Dedifferentiated amniotic fluid mesenchymal stem cell (primary cell): Measurements from ENCODE around the gene EFNB3.

Experiments used
- DNase-seq: peaks from one replicate; pipeline ENCODE4 v3.0.0-alpha.2; 2016; ENCODE audit errors: extremely low spot score

Gene EFNB3

DNA sequence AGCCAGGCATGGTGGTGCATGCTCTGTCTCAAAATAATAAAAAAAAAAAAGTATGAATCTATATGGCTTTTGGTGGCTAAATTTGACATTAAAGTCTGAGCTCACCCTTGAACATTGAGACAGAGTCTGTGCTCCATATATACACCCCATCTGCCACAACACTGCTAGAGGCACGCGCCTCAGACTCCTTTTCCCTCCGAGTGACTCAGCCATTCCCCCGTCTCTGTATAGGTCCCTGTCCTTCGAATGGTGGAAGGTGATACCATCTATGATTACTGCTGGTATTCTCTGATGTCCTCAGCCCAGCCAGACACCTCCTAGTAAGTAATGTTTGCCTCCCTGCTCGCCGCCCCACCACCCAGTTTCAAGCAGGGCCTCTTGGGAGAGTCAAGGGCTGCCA is 4.5 kb upstream of the EFNB3 start:
- DNase-seq: no peak

DNA sequence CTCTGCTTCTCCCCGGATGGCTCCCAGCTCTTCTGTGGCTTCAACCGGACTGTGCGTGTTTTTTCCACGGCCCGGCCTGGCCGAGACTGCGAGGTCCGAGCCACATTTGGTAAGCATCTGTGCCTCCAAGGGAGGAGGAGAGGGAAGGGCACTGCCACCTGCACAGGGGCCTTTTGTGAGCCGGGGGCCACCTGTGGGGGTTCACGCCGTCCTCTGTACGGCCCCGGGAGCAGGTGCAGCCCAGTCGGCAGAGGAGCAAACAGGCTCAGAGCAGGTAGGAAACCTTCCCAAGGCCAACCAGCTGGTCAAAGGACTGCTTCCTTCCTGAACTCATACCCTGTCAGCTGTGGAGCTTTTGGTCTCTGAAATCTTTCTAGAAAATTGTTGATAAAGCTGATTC is 3.3 kb upstream of the EFNB3 start:
- no peak for DNase-seq

DNA sequence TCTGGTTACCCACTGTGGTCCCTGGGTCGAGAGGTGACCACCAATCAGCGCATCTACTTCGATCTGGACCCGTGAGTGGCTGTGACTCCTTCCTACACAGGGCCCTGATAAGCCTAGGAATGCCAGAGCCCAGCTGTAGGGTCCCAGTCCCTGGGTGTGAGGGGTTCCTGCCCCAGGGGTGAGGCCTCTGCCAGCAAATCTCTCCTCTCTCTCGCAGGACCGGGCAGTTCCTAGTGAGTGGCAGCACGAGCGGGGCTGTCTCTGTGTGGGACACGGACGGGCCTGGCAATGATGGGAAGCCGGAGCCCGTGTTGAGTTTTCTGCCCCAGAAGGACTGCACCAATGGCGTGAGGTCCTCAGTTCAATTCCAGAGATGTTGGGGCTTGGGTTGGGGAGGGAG is 2.2 kb upstream of the EFNB3 start:
- no peak for DNase-seq

DNA sequence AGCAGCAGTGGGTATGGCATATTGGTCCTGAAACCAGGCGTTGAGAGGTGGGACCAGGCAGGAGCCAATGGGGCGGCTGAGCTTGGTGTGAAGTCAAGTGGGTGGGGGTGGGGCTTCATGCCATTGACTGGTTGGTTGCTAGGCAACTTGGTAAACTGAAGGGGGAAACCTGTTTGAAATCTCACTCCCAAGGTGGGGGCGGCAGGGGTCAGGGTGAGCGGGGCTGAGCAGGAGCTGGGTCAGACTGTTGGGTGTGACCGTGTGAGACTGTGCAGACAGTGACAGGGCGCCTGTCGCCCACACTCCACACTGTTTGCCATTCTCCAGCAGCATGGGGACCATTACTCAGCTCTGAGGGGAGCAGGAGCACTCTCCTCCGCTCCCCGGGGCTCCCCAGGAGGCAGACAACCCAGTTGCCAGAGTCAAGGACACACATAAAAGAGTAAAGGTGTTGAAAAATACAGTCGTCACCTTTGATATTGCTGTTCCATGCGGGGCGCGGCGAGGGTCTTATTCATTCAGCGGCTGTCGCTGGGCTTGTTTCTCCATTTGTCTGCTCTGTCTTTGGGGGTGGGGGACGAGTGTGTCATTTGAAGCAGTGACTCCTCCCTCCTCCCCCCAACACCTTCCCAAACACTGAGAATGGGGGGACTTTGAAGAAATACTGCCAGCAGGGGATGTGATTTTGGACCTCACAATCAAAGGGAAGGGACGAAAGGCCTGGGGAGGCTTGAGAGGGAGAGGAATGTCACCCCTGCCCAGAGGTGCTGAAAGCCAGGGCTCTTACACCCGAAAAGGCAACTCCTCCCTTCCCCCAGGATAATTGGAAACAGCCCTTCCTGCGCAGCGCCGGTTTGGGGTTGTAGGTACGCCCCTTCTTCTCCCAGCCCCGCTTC is 1.2 kb upstream of the EFNB3 start:
- DNase-seq: no peak

DNA sequence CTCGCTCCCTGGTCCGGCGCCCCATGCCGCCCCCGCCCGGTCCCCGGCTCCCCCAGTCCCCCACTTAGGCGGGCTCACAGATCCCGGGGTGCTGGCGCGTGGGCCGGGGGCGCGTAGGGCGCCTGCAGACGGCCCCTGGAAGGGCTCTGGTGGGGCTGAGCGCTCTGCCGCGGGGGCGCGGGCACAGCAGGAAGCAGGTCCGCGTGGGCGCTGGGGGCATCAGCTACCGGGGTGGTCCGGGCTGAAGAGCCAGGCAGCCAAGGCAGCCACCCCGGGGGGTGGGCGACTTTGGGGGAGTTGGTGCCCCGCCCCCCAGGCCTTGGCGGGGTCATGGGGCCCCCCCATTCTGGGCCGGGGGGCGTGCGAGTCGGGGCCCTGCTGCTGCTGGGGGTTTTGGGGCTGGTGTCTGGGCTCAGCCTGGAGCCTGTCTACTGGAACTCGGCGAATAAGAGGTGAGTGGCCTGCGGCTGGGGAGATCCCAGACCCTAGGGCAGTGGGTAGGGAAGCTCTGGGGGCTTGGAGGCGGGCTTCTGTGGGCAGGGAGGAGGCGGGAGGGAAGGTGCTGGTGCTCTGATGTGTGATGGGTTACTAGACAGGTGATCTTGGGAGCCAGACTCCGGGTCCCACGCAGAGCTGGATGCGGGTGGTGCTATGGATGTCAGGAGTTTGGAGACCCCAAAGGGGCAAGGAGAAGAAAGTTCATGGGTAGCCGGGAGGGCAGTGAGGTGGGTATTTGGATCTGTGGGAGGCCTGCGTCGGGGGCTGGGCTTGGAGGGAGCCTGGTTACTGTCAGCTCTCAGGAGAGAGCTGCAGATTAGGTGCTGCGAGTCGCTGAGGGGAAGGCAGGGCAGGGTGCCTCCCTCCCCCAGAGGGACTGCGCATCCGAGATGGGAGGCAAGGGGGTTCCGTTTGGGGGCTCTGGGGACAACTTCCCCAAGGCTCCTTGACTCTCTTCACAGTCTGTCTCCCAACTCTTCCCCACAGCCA is 560 bp downstream of the EFNB3 start:
- no peak for DNase-seq

DNA sequence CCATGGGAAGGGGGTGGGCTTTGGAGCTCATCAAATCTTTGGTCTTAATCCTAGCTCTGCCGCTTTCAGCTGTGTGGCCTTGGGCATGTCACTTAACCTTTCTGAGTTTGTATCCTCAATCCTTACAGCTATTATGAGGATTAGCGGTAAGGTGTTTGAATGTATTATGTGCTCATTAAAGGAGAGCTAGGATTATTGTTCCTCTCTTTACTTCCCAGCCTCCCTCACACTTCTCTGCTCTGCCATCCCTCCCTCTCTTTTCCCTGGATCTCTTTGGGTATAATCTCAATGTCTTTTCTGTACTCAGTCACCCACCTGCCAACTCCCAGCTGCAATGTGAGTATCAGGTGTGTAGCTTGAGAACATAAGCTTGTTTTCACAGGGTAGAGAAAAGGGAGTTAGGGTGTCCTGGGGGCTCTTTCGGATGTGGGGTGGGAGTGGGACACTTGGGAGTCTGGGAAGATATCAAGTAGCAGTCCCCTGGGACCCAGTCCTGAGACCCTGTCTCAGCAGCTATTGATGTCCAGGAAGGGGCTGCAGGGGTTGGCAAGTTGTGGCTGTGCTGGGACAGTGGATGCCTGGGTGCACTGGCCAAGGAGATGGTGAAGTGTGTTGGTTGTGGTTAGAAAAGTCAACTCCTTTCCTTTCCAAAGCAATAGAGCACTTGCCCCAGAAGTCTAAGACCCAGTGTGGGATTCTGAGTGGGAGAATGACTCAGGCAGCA is 1.8 kb downstream of the EFNB3 start:
- no peak for DNase-seq

DNA sequence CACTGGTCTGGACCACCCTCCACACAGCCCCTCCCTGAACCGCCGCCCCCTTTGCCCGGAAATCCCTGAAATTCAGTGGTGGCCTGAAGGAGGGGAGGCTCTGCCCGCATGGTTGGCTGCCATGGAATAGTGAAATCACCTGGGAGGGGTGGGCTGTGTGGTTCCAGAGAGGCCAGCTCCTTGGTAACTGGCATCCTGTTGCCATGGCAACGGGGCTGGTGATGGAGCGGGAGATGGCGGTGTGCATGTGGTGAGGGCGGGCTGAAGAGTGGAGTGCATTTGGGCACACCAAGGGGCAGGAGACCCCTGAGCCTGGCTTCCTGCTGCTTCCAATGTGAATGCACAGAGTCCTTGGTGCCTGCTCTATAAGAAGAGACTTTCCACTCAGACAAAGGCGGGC is 2.4 kb downstream of the EFNB3 start:
- DNase-seq: no peak

DNA sequence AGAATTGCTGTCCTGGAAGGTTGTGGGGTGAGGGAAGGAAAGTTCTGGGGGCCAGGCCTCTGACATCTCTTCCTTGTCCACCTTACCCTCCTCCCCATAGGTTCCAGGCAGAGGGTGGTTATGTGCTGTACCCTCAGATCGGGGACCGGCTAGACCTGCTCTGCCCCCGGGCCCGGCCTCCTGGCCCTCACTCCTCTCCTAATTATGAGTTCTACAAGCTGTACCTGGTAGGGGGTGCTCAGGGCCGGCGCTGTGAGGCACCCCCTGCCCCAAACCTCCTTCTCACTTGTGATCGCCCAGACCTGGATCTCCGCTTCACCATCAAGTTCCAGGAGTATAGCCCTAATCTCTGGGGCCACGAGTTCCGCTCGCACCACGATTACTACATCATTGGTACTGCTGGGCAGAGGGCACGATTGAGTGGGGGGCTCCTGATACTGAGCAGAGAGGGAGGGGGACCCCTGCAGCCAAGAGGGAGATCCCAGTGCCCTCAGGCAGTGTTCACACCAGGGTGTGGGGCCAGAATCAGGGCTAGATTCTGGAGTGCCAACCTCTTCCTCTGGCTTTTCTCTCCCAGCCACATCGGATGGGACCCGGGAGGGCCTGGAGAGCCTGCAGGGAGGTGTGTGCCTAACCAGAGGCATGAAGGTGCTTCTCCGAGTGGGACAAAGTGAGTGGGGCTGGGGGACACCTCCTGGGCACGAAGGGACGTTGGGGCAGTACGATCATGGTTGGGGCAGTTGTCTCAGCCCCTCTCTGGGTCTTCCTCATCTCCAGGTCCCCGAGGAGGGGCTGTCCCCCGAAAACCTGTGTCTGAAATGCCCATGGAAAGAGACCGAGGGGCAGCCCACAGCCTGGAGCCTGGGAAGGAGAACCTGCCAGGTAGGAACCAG is 3.1 kb downstream of the EFNB3 start:
- no peak for DNase-seq

DNA sequence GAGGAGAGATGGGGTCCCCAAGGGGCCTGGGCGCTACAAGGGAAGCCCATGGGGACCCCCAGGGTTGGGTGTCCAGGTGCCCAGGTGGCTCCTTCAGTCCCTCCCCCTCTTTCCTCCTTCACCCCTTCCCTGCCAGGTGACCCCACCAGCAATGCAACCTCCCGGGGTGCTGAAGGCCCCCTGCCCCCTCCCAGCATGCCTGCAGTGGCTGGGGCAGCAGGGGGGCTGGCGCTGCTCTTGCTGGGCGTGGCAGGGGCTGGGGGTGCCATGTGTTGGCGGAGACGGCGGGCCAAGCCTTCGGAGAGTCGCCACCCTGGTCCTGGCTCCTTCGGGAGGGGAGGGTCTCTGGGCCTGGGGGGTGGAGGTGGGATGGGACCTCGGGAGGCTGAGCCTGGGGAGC is 4.0 kb downstream of the EFNB3 start:
- no peak for DNase-seq

DNA sequence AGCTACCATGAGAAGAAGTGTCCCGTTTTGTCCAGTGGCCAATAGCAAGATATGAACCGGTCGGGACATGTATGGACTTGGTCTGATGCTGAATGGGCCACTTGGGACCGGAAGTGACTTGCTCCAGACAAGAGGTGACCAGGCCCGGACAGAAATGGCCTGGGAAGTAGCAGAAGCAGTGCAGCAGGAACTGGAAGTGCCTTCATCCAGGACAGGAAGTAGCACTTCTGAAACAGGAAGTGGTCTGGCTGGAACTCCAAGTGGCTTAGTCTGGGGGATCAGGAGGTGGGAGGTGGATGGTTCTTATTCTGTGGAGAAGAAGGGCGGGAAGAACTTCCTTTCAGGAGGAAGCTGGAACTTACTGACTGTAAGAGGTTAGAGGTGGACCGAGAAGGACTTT is 5.3 kb downstream of the EFNB3 start:
- no peak for DNase-seq

DNA sequence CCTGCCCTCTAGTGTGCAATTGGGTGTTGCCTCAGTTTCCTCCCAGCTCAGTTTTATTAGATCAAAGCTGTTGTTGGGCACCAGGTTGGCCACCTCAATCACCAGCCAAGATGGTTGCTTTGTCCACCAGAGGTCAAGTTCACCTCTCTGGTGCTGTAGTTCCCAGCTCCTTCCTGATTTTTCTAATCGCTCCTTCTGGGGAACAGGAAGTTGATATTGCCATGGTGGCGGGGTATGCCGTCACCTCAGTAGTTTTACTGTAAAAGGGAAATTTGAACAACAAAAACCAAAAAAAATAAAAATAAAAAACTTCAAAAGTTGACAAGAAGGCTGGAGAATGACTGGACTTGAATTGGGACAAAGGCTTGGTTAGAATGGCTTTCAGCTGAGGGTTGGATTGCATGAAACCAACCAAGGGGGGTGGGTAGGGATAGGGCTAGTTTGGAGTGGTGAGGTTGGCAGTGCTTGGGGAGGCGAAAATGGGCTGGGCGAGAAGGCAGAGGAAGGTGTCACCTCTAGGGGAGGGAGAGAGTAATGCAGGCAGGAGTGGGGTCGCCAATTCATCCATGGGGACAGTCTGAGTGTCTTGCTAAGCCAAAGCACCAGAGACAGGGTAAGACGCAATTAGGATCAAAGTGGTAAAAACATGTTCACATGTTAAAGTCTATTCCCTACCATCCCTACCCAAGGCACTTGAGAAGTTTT is 6.2 kb downstream of the EFNB3 start:
- no peak for DNase-seq

DNA sequence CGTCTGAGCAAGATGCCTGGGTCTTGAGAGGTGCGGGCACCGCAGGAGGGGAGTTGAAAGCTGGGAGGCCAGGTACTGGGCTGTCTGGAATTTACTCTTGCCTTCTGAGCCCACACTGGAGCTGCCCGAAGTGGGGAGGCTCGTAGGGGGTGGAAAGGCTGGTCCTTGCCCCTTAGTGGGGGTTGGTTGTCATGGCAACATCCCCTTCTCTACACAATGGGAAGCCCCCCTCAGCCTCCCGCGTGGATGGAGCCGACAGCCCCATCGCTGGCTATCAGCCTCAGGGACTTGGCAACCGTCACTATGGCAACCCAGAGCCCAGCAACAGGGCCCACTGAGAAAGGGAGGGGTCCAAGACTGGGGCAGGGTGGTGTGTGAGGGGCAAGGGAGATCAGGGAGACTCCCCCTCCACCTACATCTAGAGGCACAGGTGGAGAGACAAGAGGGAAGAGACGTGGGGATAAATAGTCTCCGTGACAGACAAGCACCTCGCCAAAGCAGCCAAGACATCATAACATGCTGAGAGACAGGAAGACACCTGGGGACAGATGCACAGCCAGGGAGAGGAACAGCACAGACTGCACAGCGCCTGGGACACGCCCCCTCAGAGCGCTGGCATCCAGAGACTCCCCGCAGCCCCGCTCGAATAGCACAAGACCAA is 7.2 kb downstream of the EFNB3 start:
- DNase-seq: no peak

DNA sequence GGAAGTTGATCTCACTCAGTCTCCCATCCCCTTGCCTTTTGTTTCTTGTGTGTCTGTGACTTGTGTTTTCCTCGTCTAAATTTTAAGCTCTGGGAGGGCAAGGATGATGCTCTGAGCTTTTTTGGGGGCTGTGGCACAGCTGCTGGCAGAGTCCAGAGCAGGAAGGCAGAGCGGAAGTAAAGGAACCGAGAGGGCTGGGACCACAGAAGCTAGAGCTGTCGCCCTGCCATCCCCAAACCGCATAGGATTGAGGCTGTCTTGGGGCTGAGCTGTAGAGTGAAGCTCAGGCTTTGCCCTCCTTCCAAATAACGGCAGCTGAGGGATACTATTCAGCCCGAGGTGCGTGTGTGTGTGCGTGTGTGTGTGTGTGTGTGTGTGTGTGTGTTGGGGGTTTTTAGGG is 8.8 kb downstream of the EFNB3 start:
- DNase-seq: no peak

DNA sequence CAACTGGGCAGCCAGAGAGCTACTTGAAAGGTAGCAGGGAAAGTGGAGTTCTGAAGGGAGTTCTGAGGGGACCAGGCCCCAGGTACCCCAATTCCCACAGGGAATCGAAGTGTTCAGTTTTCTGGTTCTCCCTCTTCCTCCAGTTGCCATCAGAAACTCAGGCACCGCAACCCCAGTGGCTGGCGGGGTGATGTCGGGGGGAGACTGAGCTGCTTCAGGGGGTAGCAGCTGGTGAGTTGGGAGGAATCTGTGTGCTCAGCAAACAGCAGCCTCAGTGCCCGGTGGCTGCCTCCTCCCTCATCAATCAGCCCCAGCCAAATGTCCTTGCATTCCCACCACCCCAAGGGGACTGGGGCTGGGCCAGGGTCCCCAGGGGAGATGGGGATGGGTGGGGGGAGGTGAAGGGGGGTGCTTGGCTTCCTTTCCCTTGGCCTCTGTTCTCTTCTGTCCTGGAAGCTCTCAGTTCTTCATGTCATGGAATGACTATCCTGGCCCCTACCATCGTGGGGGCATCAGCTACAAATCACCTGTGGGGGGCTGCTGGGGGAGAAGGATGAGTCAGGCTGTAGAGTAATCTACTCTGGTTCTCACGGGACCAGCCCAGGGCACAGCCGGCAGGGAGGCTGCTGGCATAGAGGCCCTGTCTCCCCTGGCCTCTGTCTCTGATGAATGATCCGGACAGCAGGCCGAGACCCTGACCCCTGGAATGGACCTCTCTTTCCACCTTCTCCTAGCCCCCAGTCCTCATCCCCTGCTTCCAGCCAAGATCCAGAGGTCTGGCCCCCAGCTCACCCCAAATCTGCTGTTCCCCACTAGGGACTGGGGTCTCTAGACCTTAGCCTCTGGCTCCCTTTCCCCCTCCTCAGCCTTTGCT is 10.0 kb downstream of the EFNB3 start:
- no peak for DNase-seq

DNA sequence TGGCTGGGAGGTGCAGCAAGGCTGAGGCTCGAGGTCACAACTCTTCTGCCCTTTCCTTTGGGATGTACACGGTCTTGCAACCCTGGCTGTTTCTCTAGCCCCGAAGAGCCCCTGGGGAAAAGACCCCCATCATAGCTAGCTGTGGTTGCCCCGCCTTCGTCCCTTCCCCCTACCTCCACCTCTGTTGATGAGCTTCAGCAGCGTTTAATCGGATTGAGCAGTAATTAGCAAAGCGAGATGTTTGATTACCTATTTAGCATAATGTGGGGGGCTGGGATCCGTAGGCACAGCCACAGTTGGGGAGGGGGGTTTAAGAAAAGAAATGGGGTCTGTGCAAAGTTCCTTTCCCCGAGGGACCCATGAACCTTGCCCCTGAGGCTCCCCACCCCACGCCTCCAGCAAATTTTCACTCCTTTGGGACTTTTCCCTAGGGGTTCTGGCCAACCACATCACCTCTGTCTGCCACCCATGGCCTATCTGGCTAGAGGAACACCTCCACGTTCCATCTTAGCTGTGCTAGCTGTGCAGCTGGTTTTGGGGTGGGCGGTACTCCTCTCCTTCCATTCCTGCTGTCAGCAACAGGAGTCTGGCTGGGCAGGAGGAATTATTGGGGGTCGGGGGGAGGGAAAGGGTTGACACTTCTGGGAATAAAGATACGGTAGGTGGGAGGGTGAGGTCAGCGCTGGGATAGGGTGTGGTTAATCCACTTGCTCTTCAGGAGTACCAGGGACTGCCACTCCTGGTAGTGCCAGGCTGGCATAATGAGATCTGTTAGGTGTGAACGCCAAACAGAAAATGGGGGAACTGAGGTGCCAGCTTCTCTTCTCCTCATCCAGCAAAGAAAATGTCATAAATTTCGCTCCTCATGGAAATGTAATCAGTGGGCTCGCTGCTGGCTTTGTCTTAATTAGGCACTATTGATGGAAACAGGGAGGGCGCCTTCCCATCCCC is 11.2 kb downstream of the EFNB3 start:
- no peak for DNase-seq

DNA sequence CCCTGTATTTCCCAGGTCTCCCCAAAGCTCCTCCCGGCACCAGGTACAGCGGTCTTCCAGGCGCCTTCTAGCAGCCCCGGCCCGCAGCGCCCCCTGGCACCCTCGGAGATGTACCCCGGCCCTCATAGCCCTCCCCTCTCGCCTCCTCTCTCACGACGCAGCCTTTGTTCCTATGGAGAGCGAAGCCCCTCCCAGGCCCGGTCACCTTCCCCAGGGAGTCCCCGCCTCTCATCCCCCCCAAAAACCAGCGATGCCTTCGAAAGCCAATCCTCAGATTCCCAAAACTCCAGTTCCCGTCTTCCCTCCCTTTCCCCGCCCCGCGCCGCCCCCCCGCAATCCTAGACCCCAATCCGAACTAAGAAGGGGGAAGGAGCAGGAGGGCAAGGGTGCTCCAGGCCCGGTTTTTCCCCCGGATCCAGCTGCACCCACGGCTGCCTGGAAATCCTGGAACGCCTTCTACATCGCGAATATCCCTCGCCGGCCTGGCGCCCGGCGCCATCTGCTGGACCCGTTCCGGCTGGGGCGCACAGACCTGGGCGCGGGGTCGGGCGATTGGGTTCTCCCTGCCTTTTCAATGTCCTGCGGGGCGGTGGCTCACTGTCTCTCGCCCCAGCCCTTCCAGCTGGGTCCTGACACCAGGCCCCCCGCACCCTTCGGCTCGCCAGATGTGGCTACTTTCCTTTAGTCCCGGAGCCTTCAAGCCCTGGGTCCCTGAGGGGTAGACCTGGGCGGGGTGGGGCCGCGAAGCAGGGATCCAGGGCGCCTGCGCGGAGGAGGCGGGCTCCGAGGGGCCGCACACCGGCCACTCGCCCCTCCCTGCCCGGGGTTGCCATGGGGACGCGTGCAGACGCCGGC is 12.1 kb downstream of the EFNB3 start, which contains the start of gene DNAH2:
Gene DNAH2 (plus strand): TSS at position 844 of the 855 bp plus-strand sequence. CDS start 1,991 bp downstream, outside the sequence.
- DNase-seq: peak; percentile 65
